ENCODE data around the gene ZNF575.

Gene ZNF575

GRCh38 chr19:43575955-43576878, 43.2 kb downstream of the ZNF575 start:
- no peak for DNase-seq

DNA sequence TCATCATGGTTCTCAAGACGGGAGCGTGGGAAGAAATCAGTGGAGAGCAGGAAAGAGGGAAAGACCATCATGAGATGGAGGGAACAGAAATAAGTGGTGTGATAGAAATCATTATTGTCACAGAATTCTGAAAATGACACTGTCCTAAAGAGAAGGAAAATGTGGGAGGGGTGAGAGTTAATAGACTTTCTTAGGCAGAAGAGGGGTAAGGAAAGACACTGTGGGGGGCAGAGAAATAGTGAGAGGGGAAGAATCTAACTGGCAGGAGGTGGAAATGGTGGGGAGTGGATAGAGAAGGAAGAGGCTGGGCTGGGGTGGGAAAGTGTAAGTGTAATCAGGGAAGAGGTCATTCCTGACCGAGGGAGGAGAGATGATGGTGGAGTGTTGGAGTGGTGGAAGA, 45.8 kb downstream of the ZNF575 start:
- no peak for DNase-seq

DNA sequence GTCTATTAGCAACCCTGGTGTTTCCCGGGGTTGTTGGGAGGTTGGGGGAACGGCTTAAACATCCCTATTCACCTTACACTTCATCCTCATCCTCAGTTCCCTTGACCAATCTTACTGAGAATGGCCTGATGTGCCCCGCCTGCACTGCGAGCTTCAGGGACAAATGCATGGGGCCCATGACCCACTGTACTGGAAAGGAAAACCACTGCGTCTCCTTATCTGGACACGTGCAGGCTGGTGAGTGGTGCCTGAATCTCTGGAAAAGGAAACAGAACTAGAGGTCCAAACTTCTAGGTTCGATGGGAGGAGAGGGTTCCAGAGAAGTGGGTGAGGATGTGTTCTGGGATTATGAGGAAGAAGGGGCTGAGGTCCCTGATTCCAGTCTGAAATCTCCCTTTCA, 48.5 kb downstream of the ZNF575 start:
- no peak for DNase-seq

- no peak for DNase-seq
Measured at GRCh38 chr19:43582495-43582894, 49.5 kb downstream of the ZNF575 start.

GRCh38 chr19:43584484-43584883, 51.5 kb downstream of the ZNF575 start:
- DNase-seq = no peak

Data from NCI-H1048 (cell line).